Fibroblast of lung (primary cell): ENCODE measurements around the gene KMO. TPM values are rescaled to one million over a fixed set of nuclear protein-coding genes. Genes with fewer than 3 reads are reported as not detected.

Source experiments
- DNase-seq, 2 donors: peaks; one replicate each; pipeline versions ENCODE4 v3.0.0 to v3.0.0-alpha.2; 2010; ENCODE audit warnings: low read depth in 2 of 2
- H2AFZ ChIP-seq: 2 replicates; pipeline ENCODE4 v1.5.1; 2012; ENCODE audit warnings: low read length, control low read depth, inconsistent platforms
- H3K27ac ChIP-seq: 2 replicates; pipeline ENCODE4 v1.5.1; 2011; ENCODE audit warnings: low read length, control low read depth; ENCODE audit not compliant: insufficient read depth
- H3K27me3 ChIP-seq: 2 replicates; pipeline ENCODE4 v1.5.1; 2011; ENCODE audit warnings: mild to moderate bottlenecking, low read length; ENCODE audit not compliant: control insufficient read depth, insufficient read depth
- H3K36me3 ChIP-seq: 2 replicates; pipeline ENCODE4 v1.5.1; 2011; ENCODE audit warnings: low read length; ENCODE audit not compliant: control insufficient read depth, insufficient read depth
- H3K4me1 ChIP-seq: 2 replicates; pipeline ENCODE4 v1.5.1; 2011; ENCODE audit warnings: low read length; ENCODE audit not compliant: control insufficient read depth, insufficient read depth; ENCODE audit errors: extremely low read depth
- H3K4me2 ChIP-seq: 2 replicates; pipeline ENCODE4 v1.5.1; 2011; ENCODE audit warnings: low read length, control low read depth; ENCODE audit not compliant: insufficient read depth; ENCODE audit errors: extremely low read depth
- H3K4me3 ChIP-seq, 4 experiments: fragments of 200-600 bp in 1 of 4; sonication (generic) in 1 of 4; replicated peaks in 1 of 4; 2 replicates each; pipeline ENCODE4 v1.5.1; 2011 to 2016; ENCODE audit warnings: low read length in 4 of 4, low read depth in 3 of 4, mild to moderate bottlenecking in 3 of 4, control low read depth in 2 of 4, inconsistent platforms in 1 of 4, mixed read lengths in 1 of 4; ENCODE audit not compliant: insufficient read depth in 1 of 4; ENCODE audit errors: control extremely low read depth in 1 of 4
- H3K79me2 ChIP-seq: 2 replicates; pipeline ENCODE4 v1.5.1; 2012; ENCODE audit warnings: mild to moderate bottlenecking, low read length, inconsistent platforms; ENCODE audit not compliant: control insufficient read depth, insufficient read depth
- H3K9ac ChIP-seq: 2 replicates; pipeline ENCODE4 v1.5.1; 2011; ENCODE audit warnings: mild to moderate bottlenecking, low read length, control low read depth; ENCODE audit not compliant: insufficient read depth
- H3K9me3 ChIP-seq: 2 replicates; pipeline ENCODE4 v1.5.1; 2012; ENCODE audit warnings: low read depth, low read length; ENCODE audit not compliant: control insufficient read depth, insufficient read depth
- H4K20me1 ChIP-seq: 2 replicates; pipeline ENCODE4 v1.5.1; 2011; ENCODE audit warnings: low read length; ENCODE audit not compliant: control insufficient read depth, insufficient read depth; ENCODE audit errors: extremely low read depth
- CTCF ChIP-seq, 2 donors: IDR thresholded peaks in 1 of 2; conservative IDR thresholded peaks in 1 of 2; 1 replicate in 1 of 2; 2 replicates in 1 of 2; pipeline ENCODE4 v1.5.1; 2011 to 2012; ENCODE audit warnings: low read length in 2 of 2, control low read depth in 1 of 2, inconsistent platforms in 1 of 2, low read depth in 1 of 2, mild to moderate bottlenecking in 1 of 2
- EZH2 ChIP-seq: IDR thresholded peaks from 2 replicates; pipeline ENCODE4 v1.5.1; 2012; ENCODE audit warnings: low read length, control low read depth, mild to moderate bottlenecking; ENCODE audit errors: missing control alignments
- polyA plus RNA-seq, 2 donors: library from polyadenylated mRNA; depleted of rRNA in 1 of 2; stranded (reverse) in 1 of 2; unstranded in 1 of 2; fragments of >200 nt; gene quantifications; 2 replicates each; pipeline ENCODE4 v1.2.1, GENCODE V29; 2011 to 2012; ENCODE audit warnings: missing spikeins in 1 of 2
- total RNA-seq: library from RNA; depleted of rRNA; stranded (reverse); fragments of >200 nt; gene quantifications from 2 replicates; pipeline ENCODE4 v1.2.1, GENCODE V29; 2014

KMO gene
- total and polyA plus RNA-seq, 2 donors (not counting 1 experiment from before 2014, with no cell fraction given) = 0.07 TPM; not detected in 1

GRCh38 chr1:241645199-241645598 is 113.0 kb downstream of the KMO start:
- no peaks in the 10 kb centered on the region for H4K20me1 ChIP-seq
- peak in 1 of 2 donors; percentile 23 for DNase-seq

More at GRCh38 chr1:241645199-241645598, 113.0 kb downstream of the KMO start:
- Histone ChIP-seq H3K4me3 (no peak overlapping the region), H3K9ac (no peak overlapping the region), H3K4me1 (no peaks in the 10 kb centered on the region), H3K9me3 (no peaks in the 10 kb centered on the region), H3K36me3 (no peaks in the 10 kb centered on the region), H3K4me2 (no peak overlapping the region), H3K27ac (no peak overlapping the region), H3K79me2 (no peaks in the 10 kb centered on the region), H2AFZ (no peak overlapping the region), H3K27me3 (no peaks in the 10 kb centered on the region)
- TF ChIP-seq CTCF (conservative IDR thresholded peaks at IDR 0.05 in 1 of 2, IDR thresholded peaks at IDR 0.05 in 1 of 2; ENCODE audit: low read depth in 1 of 2, low read length in 2 of 2) (no peak), EZH2 (no peak)

Other genes with a start within 250 kb of the KMO start
- 0.51 and 3.6 TPM in 2 replicates for gene RGS7, start 175.2 kb upstream of the KMO start, total RNA-seq
- gene RGS7, start 175.2 kb upstream of the KMO start, polyA plus RNA-seq = 4.2 and 6.7 TPM in 2 replicates
- gene FH, start 12.6 kb upstream of the KMO start, total RNA-seq = 102 and 118 TPM in 2 replicates
- 118 and 173 TPM in 2 replicates for gene FH, start 12.6 kb upstream of the KMO start, polyA plus RNA-seq
- gene CHML, start 108.0 kb downstream of the KMO start, total RNA-seq = 7.2 and 11.4 TPM in 2 replicates
- gene CHML, start 108.0 kb downstream of the KMO start, polyA plus RNA-seq = 10.8 and 16.1 TPM in 2 replicates
- 20.3 and 32.5 TPM in 2 replicates for gene OPN3, start 108.0 kb downstream of the KMO start, total RNA-seq
- gene OPN3, start 108.0 kb downstream of the KMO start, polyA plus RNA-seq = 27.5 and 58.9 TPM in 2 replicates
- not detected in 2 replicates for gene WDR64, start 119.9 kb downstream of the KMO start, total RNA-seq
- gene WDR64, start 119.9 kb downstream of the KMO start, polyA plus RNA-seq = not detected in 2 replicates